ENCODE measurements around the gene HSPA8. TPM values are rescaled to one million over a fixed set of nuclear protein-coding genes. Genes with fewer than 3 reads are reported as not detected.

HSPA8 gene
- total RNA-seq, 1 experiment from 2014 or later = 443 TPM

GRCh38 chr11:123030517-123030916 lies 31.4 kb downstream of the HSPA8 start:
- TF ChIP-seq CTCF (IDR thresholded peaks at IDR 0.05; ENCODE audit: unreplicated experiment) = no peak
- BruUV-seq (replicated peaks) = no TSS peak
- CTCF ChIA-PET = interaction anchor here (0.5 to 1.6 kb wide), 9 partner anchors 10 to 399 kb away, joined by 3 to 11 read pairs (median 4); no protein-coding TSS in a partner anchor

GRCh38 chr11:123020968-123021367 lies 41.0 kb downstream of the HSPA8 start:
- BruUV-seq (replicated peaks) = no TSS peak
- no peaks in the 10 kb centered on the region for H3K36me3 Mint-ChIP-seq (ENCODE audit: insufficient read depth, unreplicated experiment)
- intact Hi-C loops (cut with micrococcal nuclease) = loop anchor here (5.0 kb wide), 3 partner anchors 224 to 439 kb away; no protein-coding TSS in a partner anchor
- H3K27me3 Mint-ChIP-seq (ENCODE audit: insufficient read depth, unreplicated experiment) = peaks cover 37% of the 10 kb centered on the region
- peak; percentile 63 for DNase-seq (ENCODE audit: unreplicated experiment)
- CTCF ChIA-PET = interaction anchor here (0.5 to 13.2 kb wide), 32 partner anchors 9 to 395 kb away, joined by 3 to 294 read pairs (median 4); no protein-coding TSS in a partner anchor
- no peaks in the 10 kb centered on the region for H3K4me1 Mint-ChIP-seq (ENCODE audit: insufficient read depth, unreplicated experiment)
- peak; percentile 51 for TF ChIP-seq CTCF (IDR thresholded peaks at IDR 0.05; ENCODE audit: unreplicated experiment)
- POLR2A ChIA-PET = interaction anchor here (0.7 to 2.3 kb wide), 3 partner anchors 56 to 158 kb away, joined by 3 to 6 read pairs (median 3); no protein-coding TSS in a partner anchor
- H3K4me3 Mint-ChIP-seq (ENCODE audit: unreplicated experiment) = no peak overlapping the region
- no peak overlapping the region for H3K27ac Mint-ChIP-seq (ENCODE audit: low read depth, unreplicated experiment)
- no peaks in the 10 kb centered on the region for H3K9me3 Mint-ChIP-seq (ENCODE audit: unreplicated experiment)

More at GRCh38 chr11:123030517-123030916, 31.4 kb downstream of the HSPA8 start:
- Mint-ChIP-seq H3K36me3 (ENCODE audit: insufficient read depth, unreplicated experiment) (no peaks in the 10 kb centered on the region), H3K27ac (ENCODE audit: low read depth, unreplicated experiment) (no peak overlapping the region), H3K9me3 (ENCODE audit: unreplicated experiment) (no peaks in the 10 kb centered on the region), H3K27me3 (ENCODE audit: insufficient read depth, unreplicated experiment) (no peaks in the 10 kb centered on the region), H3K4me3 (ENCODE audit: unreplicated experiment) (no peak overlapping the region), H3K4me1 (ENCODE audit: insufficient read depth, unreplicated experiment) (no peaks in the 10 kb centered on the region)
- intact Hi-C loops (cut with micrococcal nuclease) = no loop called here
- no peak for DNase-seq (ENCODE audit: unreplicated experiment)
- POLR2A ChIA-PET = interaction anchor here (0.8 kb wide), 1 partner anchor 226 kb away, joined by 3 read pairs; no protein-coding TSS in a partner anchor

- no peaks in the 10 kb centered on the region for H3K4me1 Mint-ChIP-seq (ENCODE audit: insufficient read depth, unreplicated experiment)
- no peaks in the 10 kb centered on the region for H3K36me3 Mint-ChIP-seq (ENCODE audit: insufficient read depth, unreplicated experiment)
- DNase-seq (ENCODE audit: unreplicated experiment) = no peak
- intact Hi-C loops (cut with micrococcal nuclease) = no loop called here
- H3K4me3 Mint-ChIP-seq (ENCODE audit: unreplicated experiment) = no peak overlapping the region
- ChIA-PET POLR2A (no interaction called here), CTCF (interaction anchor here (0.7 to 13.2 kb wide), 3 partner anchors 36 to 157 kb away, joined by 4 to 294 read pairs (median 4); no protein-coding TSS in a partner anchor)
- H3K27ac Mint-ChIP-seq (ENCODE audit: low read depth, unreplicated experiment) = no peak overlapping the region
- BruUV-seq (replicated peaks) = no TSS peak
- TF ChIP-seq CTCF (IDR thresholded peaks at IDR 0.05; ENCODE audit: unreplicated experiment) = no peak
- H3K9me3 Mint-ChIP-seq (ENCODE audit: unreplicated experiment) = no peaks in the 10 kb centered on the region
- peaks cover 35% of the 10 kb centered on the region for H3K27me3 Mint-ChIP-seq (ENCODE audit: insufficient read depth, unreplicated experiment)
These were observed 43.2 kb downstream of the HSPA8 start for GRCh38 chr11:123018702-123019101.

GRCh38 chr11:123011510-123011909 lies 50.4 kb downstream of the HSPA8 start:
- no peaks in the 10 kb centered on the region for H3K4me1 Mint-ChIP-seq (ENCODE audit: insufficient read depth, unreplicated experiment)
- no peak overlapping the region for H3K4me3 Mint-ChIP-seq (ENCODE audit: unreplicated experiment)
- no TSS peak for BruUV-seq (replicated peaks)
- TF ChIP-seq CTCF (IDR thresholded peaks at IDR 0.05; ENCODE audit: unreplicated experiment) = no peak
- peaks cover 28% of the 10 kb centered on the region for H3K27me3 Mint-ChIP-seq (ENCODE audit: insufficient read depth, unreplicated experiment)
- H3K9me3 Mint-ChIP-seq (ENCODE audit: unreplicated experiment) = no peaks in the 10 kb centered on the region
- no peak overlapping the region for H3K27ac Mint-ChIP-seq (ENCODE audit: low read depth, unreplicated experiment)
- POLR2A ChIA-PET = no interaction called here
- CTCF ChIA-PET = interaction anchor here (0.7 to 4.0 kb wide), 3 partner anchors 8 to 148 kb away, joined by 3 to 36 read pairs (median 5); no protein-coding TSS in a partner anchor
- no peak for DNase-seq (ENCODE audit: unreplicated experiment)
- H3K36me3 Mint-ChIP-seq (ENCODE audit: insufficient read depth, unreplicated experiment) = no peaks in the 10 kb centered on the region
- intact Hi-C loops (cut with micrococcal nuclease) = no loop called here

Other genes with a start within 250 kb of the HSPA8 start
- not detected in 2 replicates for gene CRTAM, start 223.6 kb downstream of the HSPA8 start, total RNA-seq (2022)
- gene JHY, start 179.4 kb downstream of the HSPA8 start, total RNA-seq (2022) = 3.0 and 5.2 TPM in 2 replicates
- gene BSX, start 80.3 kb downstream of the HSPA8 start, total RNA-seq (2022) = not detected in 2 replicates
- gene CLMP, start 133.1 kb upstream of the HSPA8 start, total RNA-seq (2022) = 86.1 and 91.9 TPM in 2 replicates